BLaER1 treated with 17β-estradiol and CSF1 and Interleukin-3, amounts not matched to agents 10 nM and 100 nM (cell line): ENCODE data around the gene KIAA1328.
A peak's percentile ranks its signal among the peaks of the same experiment; 100 is the strongest.
"Not testable (repeated sequence)": the region's sequence is repeated elsewhere in the genome, so short reads cannot be mapped to it uniquely, and the experiment has no call there.

ENCODE experiments used
- H3K27ac ChIP-seq, 11 experiments: shearing (Covaris generic); formaldehyde crosslinking; 2 replicates each; pipeline ENCODE4 v1.8.1; 2022
- H3K27me3 ChIP-seq, 11 experiments: shearing (Covaris generic); formaldehyde crosslinking; 2 replicates each; pipeline ENCODE4 v1.8.1; 2022
- H3K36me3 ChIP-seq, 11 experiments: shearing (Covaris generic); formaldehyde crosslinking; 2 replicates each; pipeline ENCODE4 v1.8.1; 2022
- H3K4me1 ChIP-seq, 10 experiments: shearing (Covaris generic); formaldehyde crosslinking; 2 replicates each; pipeline ENCODE4 v1.8.1; 2022
- H3K4me2 ChIP-seq, 11 experiments: shearing (Covaris generic); formaldehyde crosslinking; 2 replicates each; pipeline ENCODE4 v1.8.1; 2022
- H3K4me3 ChIP-seq, 10 experiments: shearing (Covaris generic); formaldehyde crosslinking; 2 replicates each; pipeline ENCODE4 v1.8.1; 2022
- H3K9ac ChIP-seq, 11 experiments: shearing (Covaris generic); formaldehyde crosslinking; 2 replicates each; pipeline ENCODE4 v1.8.1; 2022
- H3K9me3 ChIP-seq, 11 experiments: shearing (Covaris generic); formaldehyde crosslinking; replicated peaks in 1 of 11; 2 replicates each; pipeline ENCODE4 v1.8.1; 2022
- H4K20me1 ChIP-seq, 11 experiments: shearing (Covaris generic); formaldehyde crosslinking; 2 replicates each; pipeline ENCODE4 v1.8.1; 2022
- Cebpa-rat ChIP-seq, 11 experiments: shearing (Covaris generic); IDR thresholded peaks; 2 replicates each; pipeline ENCODE4 v1.8.1; 2022

Gene KIAA1328

GRCh38 chr18:36900466-36900865, 71.5 kb downstream of the KIAA1328 start:
- peaks cover 0 to 6% (median 0%) of the 10 kb centered on the region in 10 experiments; a peak in 3 of 20 replicates for H3K4me1 ChIP-seq
- no peaks in the 10 kb centered on the region for H3K27me3 ChIP-seq
- peaks cover 5 to 10% (median 7%) of the 10 kb centered on the region in 11 experiments; a peak in 14 of 22 replicates for H3K9me3 ChIP-seq
- no peak overlapping the region for H3K9ac ChIP-seq
- no peak for TF ChIP-seq Cebpa-rat (IDR thresholded peaks at IDR 0.05)
- no peak overlapping the region for H3K4me2 ChIP-seq
- no peak overlapping the region for H3K4me3 ChIP-seq
- H3K27ac ChIP-seq: no peak overlapping the region
- 0 out of 22 replicates have a peak, but pooled peaks cover 0 to 8% (median 0%) of the 10 kb centered on the region in 11 experiments for H3K36me3 ChIP-seq
- no peaks in the 10 kb centered on the region for H4K20me1 ChIP-seq

GRCh38 chr18:36901277-36901701, 72.4 kb downstream of the KIAA1328 start:
- no peak overlapping the region for H3K4me2 ChIP-seq
- H3K4me3 ChIP-seq: no peak overlapping the region
- no peak for TF ChIP-seq Cebpa-rat (IDR thresholded peaks at IDR 0.05)
- 0 out of 22 replicates have a peak, but pooled peaks cover 0 to 8% (median 0%) of the 10 kb centered on the region in 11 experiments for H3K36me3 ChIP-seq
- no peak overlapping the region for H3K9ac ChIP-seq
- peaks cover 0 to 6% (median 0%) of the 10 kb centered on the region in 10 experiments; a peak in 3 of 20 replicates for H3K4me1 ChIP-seq
- H3K27ac ChIP-seq: no peak overlapping the region
- no peaks in the 10 kb centered on the region for H4K20me1 ChIP-seq
- H3K9me3 ChIP-seq: peaks cover 5 to 10% (median 7%) of the 10 kb centered on the region in 11 experiments; a peak in 14 of 22 replicates
- no peaks in the 10 kb centered on the region for H3K27me3 ChIP-seq

- H3K27me3 ChIP-seq: no peaks in the 10 kb centered on the region
- 0 out of 22 replicates have a peak overlapping the region, but pooled peaks of 1 of the 11 experiments have one; percentile 21 for H3K4me2 ChIP-seq
- TF ChIP-seq Cebpa-rat (IDR thresholded peaks at IDR 0.05): no peak
- H3K9me3 ChIP-seq: peaks cover 5 to 10% (median 7%) of the 10 kb centered on the region in 11 experiments; a peak in 14 of 22 replicates
- H3K9ac ChIP-seq: no peak overlapping the region
- H3K27ac ChIP-seq: no peak overlapping the region
- H3K4me3 ChIP-seq: no peak overlapping the region
- no peaks in the 10 kb centered on the region for H4K20me1 ChIP-seq
- peaks cover 0 to 6% (median 0%) of the 10 kb centered on the region in 10 experiments; a peak in 3 of 20 replicates for H3K4me1 ChIP-seq
- peaks cover 0 to 8% (median 0%) of the 10 kb centered on the region in 11 experiments; a peak in 3 of 22 replicates for H3K36me3 ChIP-seq
Observed at GRCh38 chr18:36903215-36903928, 74.4 kb downstream of the KIAA1328 start.

- peaks cover 0 to 3% (median 0%) of the 10 kb centered on the region in 11 experiments; a peak in 3 of 22 replicates for H3K9me3 ChIP-seq
- no peak overlapping the region for H3K9ac ChIP-seq
- H3K4me3 ChIP-seq: no peak overlapping the region
- peaks cover 0 to 3% (median 0%) of the 10 kb centered on the region in 11 experiments; a peak in 3 of 22 replicates for H3K36me3 ChIP-seq
- no peaks in the 10 kb centered on the region for H3K27me3 ChIP-seq
- no peak overlapping the region for H3K27ac ChIP-seq
- H3K4me1 ChIP-seq: peaks cover 0 to 6% (median 0%) of the 10 kb centered on the region in 10 experiments; a peak in 3 of 20 replicates
- no peaks in the 10 kb centered on the region for H4K20me1 ChIP-seq
- no peak for TF ChIP-seq Cebpa-rat (IDR thresholded peaks at IDR 0.05)
- no peak overlapping the region for H3K4me2 ChIP-seq
Observed at GRCh38 chr18:36905571-36905970, 76.6 kb downstream of the KIAA1328 start.

GRCh38 chr18:36909282-36909681, 80.4 kb downstream of the KIAA1328 start:
- not testable (repeated sequence) for H3K9ac ChIP-seq, H3K4me3 ChIP-seq, H3K27me3 ChIP-seq, H3K9me3 ChIP-seq, H4K20me1 ChIP-seq, H3K27ac ChIP-seq, H3K4me2 ChIP-seq, H3K36me3 ChIP-seq
- peaks cover 14 to 22% (median 17%) of the 10 kb centered on the region in 10 experiments for H3K4me1 ChIP-seq

- peak overlapping the region; percentile 4 to 63 (median 55); a peak in 21 of 22 replicates for H3K4me2 ChIP-seq
- peak overlapping the region in 5 of 11 experiments; percentile 38 to 55 (median 49); a peak in 6 of 22 replicates for H3K9ac ChIP-seq
- H3K36me3 ChIP-seq: peaks cover 0 to 3% (median 0%) of the 10 kb centered on the region in 11 experiments; a peak in 3 of 22 replicates
- TF ChIP-seq Cebpa-rat (IDR thresholded peaks at IDR 0.05): no peak
- H3K27me3 ChIP-seq: no peaks in the 10 kb centered on the region
- H3K9me3 ChIP-seq: peaks cover 0 to 3% (median 0%) of the 10 kb centered on the region in 11 experiments; a peak in 2 of 22 replicates
- peaks cover 14 to 22% (median 17%) of the 10 kb centered on the region in 10 experiments for H3K4me1 ChIP-seq
- no peaks in the 10 kb centered on the region for H4K20me1 ChIP-seq
- H3K4me3 ChIP-seq: no peak overlapping the region
- peak overlapping the region in 10 of 11 experiments; percentile 19 to 78 (median 71); a peak in 19 of 22 replicates for H3K27ac ChIP-seq
Observed at GRCh38 chr18:36912887-36913286, 84.0 kb downstream of the KIAA1328 start.

- H3K27me3 ChIP-seq: no peaks in the 10 kb centered on the region
- H3K27ac ChIP-seq: no peak overlapping the region
- no peak overlapping the region for H3K4me2 ChIP-seq
- peaks cover 5 to 12% (median 8%) of the 10 kb centered on the region in 10 experiments for H3K4me1 ChIP-seq
- H3K9ac ChIP-seq: no peak overlapping the region
- H3K4me3 ChIP-seq: no peak overlapping the region
- H3K9me3 ChIP-seq: peaks cover 0 to 9% (median 5%) of the 10 kb centered on the region in 11 experiments; a peak in 4 of 22 replicates
- H3K36me3 ChIP-seq: no peaks in the 10 kb centered on the region
- H4K20me1 ChIP-seq: no peaks in the 10 kb centered on the region
- TF ChIP-seq Cebpa-rat (IDR thresholded peaks at IDR 0.05): no peak
Observed at GRCh38 chr18:36917907-36918306, 89.0 kb downstream of the KIAA1328 start.

- Histone ChIP-seq H3K27ac (no peak overlapping the region), H3K9ac (no peak overlapping the region)
- TF ChIP-seq Cebpa-rat (IDR thresholded peaks at IDR 0.05): no peak
Observed at GRCh38 chr18:36929601-36930000, 100.7 kb downstream of the KIAA1328 start.

GRCh38 chr18:36931106-36931505, 102.2 kb downstream of the KIAA1328 start:
- no peak overlapping the region for H3K4me2 ChIP-seq
- no peaks in the 10 kb centered on the region for H3K27me3 ChIP-seq
- peaks cover 0 to 9% (median 0%) of the 10 kb centered on the region in 11 experiments; a peak in 5 of 22 replicates for H3K36me3 ChIP-seq
- H3K4me3 ChIP-seq: no peak overlapping the region
- TF ChIP-seq Cebpa-rat (IDR thresholded peaks at IDR 0.05): no peak
- no peak overlapping the region for H3K27ac ChIP-seq
- H3K9me3 ChIP-seq: peaks cover 0 to 1% (median 0%) of the 10 kb centered on the region in 11 experiments; a peak in 1 of 22 replicates
- H3K4me1 ChIP-seq: no peaks in the 10 kb centered on the region
- no peak overlapping the region for H3K9ac ChIP-seq
- H4K20me1 ChIP-seq: no peaks in the 10 kb centered on the region

More at GRCh38 chr18:36929601-36930000, 100.7 kb downstream of the KIAA1328 start:
- H3K4me3 ChIP-seq: no peak overlapping the region
- H3K27me3 ChIP-seq: no peaks in the 10 kb centered on the region
- no peaks in the 10 kb centered on the region for H3K4me1 ChIP-seq
- no peaks in the 10 kb centered on the region for H4K20me1 ChIP-seq
- no peak overlapping the region for H3K4me2 ChIP-seq
- H3K36me3 ChIP-seq: peaks cover 0 to 9% (median 0%) of the 10 kb centered on the region in 11 experiments; a peak in 5 of 22 replicates
- no peaks in the 10 kb centered on the region for H3K9me3 ChIP-seq
